ENCODE measurements around the gene MXI1. TPM values are rescaled to one million over a fixed set of nuclear protein-coding genes. Genes with fewer than 3 reads are reported as not detected.

Gene MXI1
- total RNA-seq, 1 experiment from 2014 or later: 17.3 TPM

GRCh38 chr10:110216942-110217661, 9.7 kb downstream of the MXI1 start:
- CTCF ChIA-PET: no interaction called here
- DNase-seq (ENCODE audit: low spot score): no peak
- H3K4me1 ChIP-seq (ENCODE audit: insufficient read depth, low read length, poor library complexity, severe bottlenecking): peaks cover 12% of the 10 kb centered on the region
- H3K27me3 ChIP-seq (replicated peaks; ENCODE audit: insufficient read depth, low read depth, low read length, poor library complexity): no peaks in the 10 kb centered on the region
- H3K9me3 ChIP-seq (ENCODE audit: low read depth, low read length, poor library complexity, severe bottlenecking): no peaks in the 10 kb centered on the region
- BruUV-seq (replicated peaks): no TSS peak
- intact Hi-C loops (cut with micrococcal nuclease; ENCODE audit: unreplicated experiment): loop anchor here (5.0 kb wide), 1 partner anchor 335 kb away; no protein-coding TSS in a partner anchor
- no peak overlapping the region for H3K4me3 ChIP-seq (ENCODE audit: low read depth, low read length, poor library complexity, severe bottlenecking)
- POLR2A ChIA-PET (ENCODE audit: low non-redundant PET): no interaction called here
- H3K27ac ChIP-seq (ENCODE audit: low read depth, low read length, poor library complexity, severe bottlenecking): no peak overlapping the region
- no peaks in the 10 kb centered on the region for H3K36me3 ChIP-seq (ENCODE audit: insufficient read depth, low read length, poor library complexity, severe bottlenecking)
- no peak for TF ChIP-seq CTCF (conservative IDR thresholded peaks at IDR 0.05; ENCODE audit: low read depth, low read length)
- TF ChIP-seq EZH2 (IDR thresholded peaks at IDR 0.05; ENCODE audit: borderline replicate concordance, low read depth, low read length, poor library complexity, severe bottlenecking): no peak

GRCh38 chr10:110217662-110218008, 10.2 kb downstream of the MXI1 start:
- POLR2A ChIA-PET (ENCODE audit: low non-redundant PET): no interaction called here
- Histone ChIP-seq H3K27ac (ENCODE audit: low read depth, low read length, poor library complexity, severe bottlenecking) (no peak overlapping the region), H3K4me1 (ENCODE audit: insufficient read depth, low read length, poor library complexity, severe bottlenecking) (peaks cover 15% of the 10 kb centered on the region), H3K9me3 (ENCODE audit: low read depth, low read length, poor library complexity, severe bottlenecking) (no peaks in the 10 kb centered on the region), H3K27me3 (replicated peaks; ENCODE audit: insufficient read depth, low read depth, low read length, poor library complexity) (no peaks in the 10 kb centered on the region), H3K36me3 (ENCODE audit: insufficient read depth, low read length, poor library complexity, severe bottlenecking) (no peaks in the 10 kb centered on the region), H3K4me3 (ENCODE audit: low read depth, low read length, poor library complexity, severe bottlenecking) (no peak overlapping the region)
- TF ChIP-seq EZH2 (IDR thresholded peaks at IDR 0.05; ENCODE audit: borderline replicate concordance, low read depth, low read length, poor library complexity, severe bottlenecking) (no peak), CTCF (conservative IDR thresholded peaks at IDR 0.05; ENCODE audit: low read depth, low read length) (no peak)
- no peak for DNase-seq (ENCODE audit: low spot score)
- CTCF ChIA-PET: no interaction called here
- no TSS peak for BruUV-seq (replicated peaks)
- intact Hi-C loops (cut with micrococcal nuclease; ENCODE audit: unreplicated experiment): loop anchor here (5.0 kb wide), 1 partner anchor 335 kb away; no protein-coding TSS in a partner anchor

GRCh38 chr10:110218632-110219031, 11.2 kb downstream of the MXI1 start:
- no peaks in the 10 kb centered on the region for H3K36me3 ChIP-seq (ENCODE audit: insufficient read depth, low read length, poor library complexity, severe bottlenecking)
- ChIA-PET POLR2A (ENCODE audit: low non-redundant PET) (no interaction called here), CTCF (no interaction called here)
- no TSS peak for BruUV-seq (replicated peaks)
- peaks cover 15% of the 10 kb centered on the region for H3K4me1 ChIP-seq (ENCODE audit: insufficient read depth, low read length, poor library complexity, severe bottlenecking)
- intact Hi-C loops (cut with micrococcal nuclease; ENCODE audit: unreplicated experiment): loop anchor here (5.0 kb wide), 1 partner anchor 336 kb away; no protein-coding TSS in a partner anchor
- no peak overlapping the region for H3K4me3 ChIP-seq (ENCODE audit: low read depth, low read length, poor library complexity, severe bottlenecking)
- TF ChIP-seq CTCF (conservative IDR thresholded peaks at IDR 0.05; ENCODE audit: low read depth, low read length): no peak
- TF ChIP-seq EZH2 (IDR thresholded peaks at IDR 0.05; ENCODE audit: borderline replicate concordance, low read depth, low read length, poor library complexity, severe bottlenecking): no peak
- no peak for DNase-seq (ENCODE audit: low spot score)
- no peaks in the 10 kb centered on the region for H3K27me3 ChIP-seq (replicated peaks; ENCODE audit: insufficient read depth, low read depth, low read length, poor library complexity)
- H3K27ac ChIP-seq (ENCODE audit: low read depth, low read length, poor library complexity, severe bottlenecking): no peak overlapping the region
- H3K9me3 ChIP-seq (ENCODE audit: low read depth, low read length, poor library complexity, severe bottlenecking): no peaks in the 10 kb centered on the region
